HepG2 (cell line): ENCODE measurements around the gene HMGN4. TPM values are rescaled to one million over a fixed set of nuclear protein-coding genes. Genes with fewer than 3 reads are reported as not detected.

ENCODE experiments used
- BORCS8-MEF2B ChIP-seq: sonication (generic); formaldehyde crosslinking; IDR thresholded peaks from 2 replicates; pipeline ENCODE4 v1.8.0; 2022; ENCODE audit warnings: mild to moderate bottlenecking, missing genetic modification reagents
- EZH2 ChIP-seq: conservative IDR thresholded peaks from 2 replicates; pipeline ENCODE4 v1.6.1; 2012; ENCODE audit warnings: mild to moderate bottlenecking, low read depth, low read length, moderate library complexity
- HDAC2 ChIP-seq: sonication (generic); formaldehyde crosslinking; IDR thresholded peaks from 2 replicates; pipeline ENCODE4 v1.4.0; 2020; ENCODE audit warnings: missing genetic modification reagents
- IRF2 ChIP-seq: IDR thresholded peaks from 2 replicates; pipeline ENCODE4 v1.6.1; 2018; ENCODE audit warnings: missing genetic modification reagents, missing compliant biosample characterization
- MAF1 ChIP-seq: sonication (generic); formaldehyde crosslinking; IDR thresholded peaks from 2 replicates; pipeline ENCODE4 v1.5.0; 2020; ENCODE audit warnings: missing genetic modification reagents, borderline replicate concordance
- MEIS1 ChIP-seq: sonication (generic); formaldehyde crosslinking; IDR thresholded peaks from 2 replicates; pipeline ENCODE4 v1.9.0; 2021; ENCODE audit warnings: mild to moderate bottlenecking, missing genetic modification reagents, moderate library complexity, borderline replicate concordance
- MEIS2 ChIP-seq: sonication (generic); formaldehyde crosslinking; IDR thresholded peaks from 2 replicates; pipeline ENCODE4 v1.9.0; 2021; ENCODE audit warnings: mild to moderate bottlenecking, missing genetic modification reagents
- RFX3 ChIP-seq: IDR thresholded peaks from 2 replicates; pipeline ENCODE4 v1.6.1; 2016; ENCODE audit warnings: missing biosample characterization, missing genetic modification reagents
- SIN3A ChIP-seq: IDR thresholded peaks from 2 replicates; pipeline ENCODE4 v1.6.1; 2011; ENCODE audit warnings: low read depth, mild to moderate bottlenecking, control low read depth, low read length, borderline replicate concordance
- SIN3B ChIP-seq: fragments of 150-350 bp; IDR thresholded peaks from 2 replicates; pipeline ENCODE4 v1.6.1; 2014; ENCODE audit warnings: low read length
- polyA plus RNA-seq, 8 experiments: library from polyadenylated mRNA; depleted of rRNA in 3 of 8; stranded (reverse) in 7 of 8; unstranded in 1 of 8; fragments of >200 nt; fragmentation: Illumina TruSeq in 4 of 8; extraction: Trizol in 4 of 8; gene quantifications; 2 replicates each; pipeline versions ENCODE4 v1.2.1 to v1.2.3, GENCODE V29; 2011 to 2016; ENCODE audit warnings: low read depth in 4 of 8, missing spikeins in 1 of 8, mixed read lengths in 1 of 8; ENCODE audit not compliant: insufficient read depth in 1 of 8
- total RNA-seq, 5 experiments: library from RNA; depleted of rRNA; stranded (reverse); fragments of >200 nt; fragmentation: Illumina TruSeq; extraction: Trizol; gene quantifications; 2 replicates each; pipeline ENCODE4 v1.2.3, GENCODE V29; 2016; ENCODE audit warnings: low read depth in 1 of 5
- TF ChIP-seq, protein P1 (sequence below): sonication (generic); formaldehyde crosslinking; IDR thresholded peaks from 2 replicates; pipeline ENCODE4 v1.4.0; 2020; ENCODE audit warnings: missing genetic modification reagents
- TF ChIP-seq, protein P2 (sequence below): sonication (generic); formaldehyde crosslinking; IDR thresholded peaks from 2 replicates; pipeline ENCODE4 v1.8.1; 2023; ENCODE audit warnings: missing genetic modification reagents, inconsistent platforms, borderline replicate concordance
- TF ChIP-seq, protein P3 (sequence below): sonication (generic); formaldehyde crosslinking; conservative IDR thresholded peaks from 2 replicates; pipeline ENCODE4 v1.4.0; 2020; ENCODE audit warnings: missing genetic modification reagents
- TF ChIP-seq, protein P4 (sequence below): sonication (generic); formaldehyde crosslinking; IDR thresholded peaks from 2 replicates; pipeline ENCODE4 v1.5.1; 2020; ENCODE audit warnings: mild to moderate bottlenecking, missing genetic modification reagents
- TF ChIP-seq, protein P5 (sequence below): sonication (generic); formaldehyde crosslinking; IDR thresholded peaks from 2 replicates; pipeline ENCODE4 v1.4.0; 2020; ENCODE audit warnings: missing genetic modification reagents
- TF ChIP-seq, protein P6 (sequence below): sonication (generic); formaldehyde crosslinking; IDR thresholded peaks from 2 replicates; pipeline ENCODE4 v1.5.0; 2020; ENCODE audit warnings: mild to moderate bottlenecking, missing genetic modification reagents, borderline replicate concordance

The HMGN4 gene
- total and polyA plus RNA-seq, 2 of the 13 experiments (the other 11 are each of a cell fraction or from before 2014, with no cell fraction given), result 39.9 to 52.1 TPM

DNA sequence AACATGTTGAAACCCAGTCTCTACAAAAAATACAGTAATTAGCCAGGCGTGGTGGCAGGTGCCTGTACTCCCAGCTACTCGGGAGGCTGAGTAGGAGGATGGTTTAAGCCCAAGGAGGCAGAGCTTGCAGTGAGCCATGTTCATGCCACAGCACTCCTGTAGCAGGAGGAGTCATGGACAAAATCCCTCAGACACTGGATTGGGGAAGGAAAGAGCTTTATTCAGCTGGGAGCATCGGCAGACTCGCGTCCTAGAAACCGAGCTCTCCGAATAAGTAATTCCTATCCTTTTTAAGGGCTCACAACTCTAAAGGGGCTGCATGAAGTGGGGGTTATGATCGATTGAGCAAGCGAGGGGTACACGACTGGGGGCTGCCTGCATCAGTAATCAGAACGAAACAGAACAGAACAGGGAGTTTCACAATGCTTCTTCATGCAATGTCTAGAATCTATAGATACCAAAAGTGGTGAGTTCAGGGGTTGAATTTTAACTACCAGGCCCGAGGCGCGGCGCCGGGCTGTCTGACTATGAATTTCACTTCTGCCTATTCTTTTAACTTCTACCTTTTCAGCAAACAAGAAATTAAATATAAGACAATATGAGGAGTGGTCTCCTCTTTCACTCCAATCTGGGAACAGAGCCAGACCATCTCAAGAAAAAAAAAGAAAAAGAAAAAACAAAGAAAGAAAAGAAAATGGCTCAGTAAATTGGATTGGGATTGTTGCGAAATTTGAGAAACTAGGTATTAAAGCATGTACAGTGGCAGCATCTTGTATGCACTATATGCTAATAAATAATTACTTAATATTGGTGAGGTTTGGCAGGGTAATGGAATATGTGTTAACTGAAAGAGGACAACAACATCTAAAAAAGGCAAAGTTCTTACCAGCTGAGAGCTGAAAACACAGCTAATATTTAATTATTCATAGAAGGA is 23.6 kb downstream of the HMGN4 start (continued):
- TF ChIP-seq SIN3A (no peak), IRF2 (CRISPR knock-in tag) (0 out of 2 replicates have a peak, but pooled peaks have one; percentile 15), EZH2 (no peak), MAF1 (CRISPR knock-in tag) (no peak), MEIS1 (CRISPR knock-in tag) (peak; percentile 52; the same call in 1 of the 2 replicates), MEIS2 (CRISPR knock-in tag) (no peak), SIN3B (no peak), HDAC2 (peak; percentile 26; the same call in 1 of the 2 replicates), RFX3 (CRISPR knock-in tag) (no peak), BORCS8-MEF2B (CRISPR knock-in tag) (0 out of 2 replicates have a peak, but pooled peaks have one; percentile 22)
- TF ChIP-seq, protein P1, sequence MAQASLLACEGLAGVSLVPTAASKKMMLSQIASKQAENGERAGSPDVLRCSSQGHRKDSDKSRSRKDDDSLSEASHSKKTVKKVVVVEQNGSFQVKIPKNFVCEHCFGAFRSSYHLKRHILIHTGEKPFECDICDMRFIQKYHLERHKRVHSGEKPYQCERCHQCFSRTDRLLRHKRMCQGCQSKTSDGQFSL, result no peak
- TF ChIP-seq, protein P2, sequence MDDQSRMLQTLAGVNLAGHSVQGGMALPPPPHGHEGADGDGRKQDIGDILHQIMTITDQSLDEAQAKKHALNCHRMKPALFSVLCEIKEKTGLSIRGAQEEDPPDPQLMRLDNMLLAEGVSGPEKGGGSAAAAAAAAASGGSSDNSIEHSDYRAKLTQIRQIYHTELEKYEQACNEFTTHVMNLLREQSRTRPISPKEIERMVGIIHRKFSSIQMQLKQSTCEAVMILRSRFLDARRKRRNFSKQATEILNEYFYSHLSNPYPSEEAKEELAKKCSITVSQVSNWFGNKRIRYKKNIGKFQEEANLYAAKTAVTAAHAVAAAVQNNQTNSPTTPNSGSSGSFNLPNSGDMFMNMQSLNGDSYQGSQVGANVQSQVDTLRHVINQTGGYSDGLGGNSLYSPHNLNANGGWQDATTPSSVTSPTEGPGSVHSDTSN (CRISPR knock-in tag), result no peak
- TF ChIP-seq, protein P3, sequence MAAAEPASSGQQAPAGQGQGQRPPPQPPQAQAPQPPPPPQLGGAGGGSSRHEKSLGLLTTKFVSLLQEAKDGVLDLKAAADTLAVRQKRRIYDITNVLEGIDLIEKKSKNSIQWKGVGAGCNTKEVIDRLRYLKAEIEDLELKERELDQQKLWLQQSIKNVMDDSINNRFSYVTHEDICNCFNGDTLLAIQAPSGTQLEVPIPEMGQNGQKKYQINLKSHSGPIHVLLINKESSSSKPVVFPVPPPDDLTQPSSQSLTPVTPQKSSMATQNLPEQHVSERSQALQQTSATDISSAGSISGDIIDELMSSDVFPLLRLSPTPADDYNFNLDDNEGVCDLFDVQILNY (CRISPR knock-in tag), result no peak
- TF ChIP-seq, protein P4, sequence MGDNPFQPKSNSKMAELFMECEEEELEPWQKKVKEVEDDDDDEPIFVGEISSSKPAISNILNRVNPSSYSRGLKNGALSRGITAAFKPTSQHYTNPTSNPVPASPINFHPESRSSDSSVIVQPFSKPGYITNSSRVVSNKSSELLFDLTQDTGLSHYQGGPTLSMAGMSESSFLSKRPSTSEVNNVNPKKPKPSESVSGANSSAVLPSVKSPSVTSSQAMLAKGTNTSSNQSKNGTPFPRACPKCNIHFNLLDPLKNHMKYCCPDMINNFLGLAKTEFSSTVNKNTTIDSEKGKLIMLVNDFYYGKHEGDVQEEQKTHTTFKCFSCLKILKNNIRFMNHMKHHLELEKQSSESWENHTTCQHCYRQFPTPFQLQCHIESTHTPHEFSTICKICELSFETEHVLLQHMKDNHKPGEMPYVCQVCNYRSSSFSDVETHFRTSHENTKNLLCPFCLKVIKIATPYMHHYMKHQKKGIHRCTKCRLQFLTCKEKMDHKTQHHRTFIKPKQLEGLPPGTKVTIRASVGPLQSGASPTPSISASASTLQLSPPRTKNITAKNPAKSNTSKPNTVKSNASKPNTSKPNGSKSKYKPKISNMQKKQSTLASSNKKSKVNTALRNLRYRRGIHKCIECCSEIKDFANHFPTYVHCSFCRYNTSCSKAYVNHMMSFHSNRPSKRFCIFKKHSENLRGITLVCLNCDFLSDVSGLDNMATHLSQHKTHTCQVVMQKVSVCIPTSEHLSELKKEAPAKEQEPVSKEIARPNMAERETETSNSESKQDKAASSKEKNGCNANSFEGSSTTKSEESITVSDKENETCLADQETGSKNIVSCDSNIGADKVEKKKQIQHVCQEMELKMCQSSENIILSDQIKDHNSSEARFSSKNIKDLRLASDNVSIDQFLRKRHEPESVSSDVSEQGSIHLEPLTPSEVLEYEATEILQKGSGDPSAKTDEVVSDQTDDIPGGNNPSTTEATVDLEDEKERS (CRISPR knock-in tag), result peak; percentile 90; the same call in 1 of the 2 replicates
- TF ChIP-seq, protein P5, sequence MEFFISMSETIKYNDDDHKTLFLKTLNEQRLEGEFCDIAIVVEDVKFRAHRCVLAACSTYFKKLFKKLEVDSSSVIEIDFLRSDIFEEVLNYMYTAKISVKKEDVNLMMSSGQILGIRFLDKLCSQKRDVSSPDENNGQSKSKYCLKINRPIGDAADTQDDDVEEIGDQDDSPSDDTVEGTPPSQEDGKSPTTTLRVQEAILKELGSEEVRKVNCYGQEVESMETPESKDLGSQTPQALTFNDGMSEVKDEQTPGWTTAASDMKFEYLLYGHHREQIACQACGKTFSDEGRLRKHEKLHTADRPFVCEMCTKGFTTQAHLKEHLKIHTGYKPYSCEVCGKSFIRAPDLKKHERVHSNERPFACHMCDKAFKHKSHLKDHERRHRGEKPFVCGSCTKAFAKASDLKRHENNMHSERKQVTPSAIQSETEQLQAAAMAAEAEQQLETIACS (CRISPR knock-in tag), result no peak
- TF ChIP-seq, protein P6, sequence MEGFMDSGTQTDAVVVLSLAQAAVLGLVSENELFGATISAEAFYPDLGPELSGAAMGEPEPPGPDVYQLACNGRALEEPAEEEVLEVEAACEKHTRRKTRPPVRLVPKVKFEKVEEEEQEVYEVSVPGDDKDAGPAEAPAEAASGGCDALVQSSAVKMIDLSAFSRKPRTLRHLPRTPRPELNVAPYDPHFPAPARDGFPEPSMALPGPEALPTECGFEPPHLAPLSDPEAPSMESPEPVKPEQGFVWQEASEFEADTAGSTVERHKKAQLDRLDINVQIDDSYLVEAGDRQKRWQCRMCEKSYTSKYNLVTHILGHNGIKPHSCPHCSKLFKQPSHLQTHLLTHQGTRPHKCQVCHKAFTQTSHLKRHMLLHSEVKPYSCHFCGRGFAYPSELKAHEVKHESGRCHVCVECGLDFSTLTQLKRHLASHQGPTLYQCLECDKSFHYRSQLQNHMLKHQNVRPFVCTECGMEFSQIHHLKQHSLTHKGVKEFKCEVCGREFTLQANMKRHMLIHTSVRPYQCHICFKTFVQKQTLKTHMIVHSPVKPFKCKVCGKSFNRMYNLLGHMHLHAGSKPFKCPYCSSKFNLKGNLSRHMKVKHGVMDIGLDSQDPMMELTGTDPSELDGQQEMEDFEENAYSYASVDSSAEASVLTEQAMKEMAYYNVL (CRISPR knock-in tag), result no peak
